HUDEP-2 (cell line): ENCODE data around the gene ALOX5.
A peak's percentile ranks its signal among the peaks of the same experiment; 100 is the strongest.
"Not testable (repeated sequence)": the region's sequence is repeated elsewhere in the genome, so short reads cannot be mapped to it uniquely, and the experiment has no call there.

Experiments
- DNase-seq, 76 experiments: peaks; one replicate each; lab custom pipeline; 2025; ENCODE audit not compliant: unreplicated experiment in 76 of 76; lab: John Stamatoyannopoulos, UW

Gene ALOX5

GRCh38 chr10:45373003-45373575, 927 bp upstream of the ALOX5 start:
- peak in 45 of 76 experiments; percentile 10 to 63 (median 43) for DNase-seq

GRCh38 chr10:45374350-45375052, 485 bp downstream of the ALOX5 start:
- DNase-seq: peak in 45 of 76 experiments; percentile 8 to 58 (median 29)

GRCh38 chr10:45375101-45375500, 1.1 kb downstream of the ALOX5 start:
- DNase-seq: no peak

- DNase-seq: peak in 7 of 76 experiments; percentile 3 to 30 (median 21)
These were observed 1.8 kb downstream of the ALOX5 start for GRCh38 chr10:45375716-45376231.

- peak in 10 of 76 experiments; percentile 6 to 47 (median 26) for DNase-seq
These were observed 2.4 kb downstream of the ALOX5 start for GRCh38 chr10:45376371-45376801.

- DNase-seq: no peak
These were observed 3.3 kb downstream of the ALOX5 start for GRCh38 chr10:45377321-45377720.

GRCh38 chr10:45377858-45378257, 3.8 kb downstream of the ALOX5 start:
- no peak for DNase-seq

- no peak for DNase-seq
These were observed 5.1 kb downstream of the ALOX5 start for GRCh38 chr10:45378914-45379726.

- DNase-seq: no peak
These were observed 6.0 kb downstream of the ALOX5 start for GRCh38 chr10:45379891-45380540.

- DNase-seq: no peak
These were observed 7.0 kb downstream of the ALOX5 start for GRCh38 chr10:45380903-45381620.

GRCh38 chr10:45382591-45382990, 8.6 kb downstream of the ALOX5 start:
- DNase-seq: no peak

- no peak for DNase-seq
These were observed 9.8 kb downstream of the ALOX5 start for GRCh38 chr10:45383682-45384330.

GRCh38 chr10:45386657-45387056, 12.6 kb downstream of the ALOX5 start:
- DNase-seq: no peak

- DNase-seq: no peak
These were observed 13.3 kb downstream of the ALOX5 start for GRCh38 chr10:45387096-45387893.

- not testable (repeated sequence) for DNase-seq
These were observed 15.7 kb downstream of the ALOX5 start for GRCh38 chr10:45389671-45390070.

- not testable (repeated sequence) for DNase-seq
These were observed 17.6 kb downstream of the ALOX5 start for GRCh38 chr10:45391636-45392035.

- no peak for DNase-seq
These were observed 21.5 kb downstream of the ALOX5 start for GRCh38 chr10:45395554-45395953.

- DNase-seq: no peak
These were observed 24.6 kb downstream of the ALOX5 start for GRCh38 chr10:45398595-45398994.

- no peak for DNase-seq
These were observed 25.1 kb downstream of the ALOX5 start for GRCh38 chr10:45399113-45399512.
